GM23338 (cell line): ENCODE data around the gene SGO2. TPM values are rescaled to one million over a fixed set of nuclear protein-coding genes. Genes with fewer than 3 reads are reported as not detected.

Experiments
- ATAC-seq: fragments of 200-7000 bp; cut with Tn5 transposase; 3 replicates; pipeline ENCODE4 v1.9.1; 2020
- DNase-seq: peaks from one replicate; pipeline ENCODE4 v3.0.0-alpha.2; 2015; ENCODE audit warnings: low spot score
- H2AFZ ChIP-seq: fragments of 200-600 bp; sonication (generic); 2 replicates; pipeline ENCODE4 v1.8.0; 2016; ENCODE audit warnings: antibody characterized with exemption, mild to moderate bottlenecking, moderate library complexity
- H3F3A ChIP-seq: fragments of 200-600 bp; sonication (generic); replicated peaks from 2 replicates; pipeline ENCODE4 v1.8.0; 2017; ENCODE audit warnings: antibody characterized with exemption, mixed run types, low read depth
- H3K27ac ChIP-seq: fragments of 200-600 bp; sonication (generic); 2 replicates; pipeline ENCODE4 v1.6.1; 2016; ENCODE audit warnings: low read depth
- H3K27me3 ChIP-seq: fragments of 200-600 bp; sonication (generic); 2 replicates; pipeline ENCODE4 v1.8.0; 2016; ENCODE audit warnings: mild to moderate bottlenecking, mixed run types, moderate library complexity; ENCODE audit not compliant: insufficient read depth
- H3K36me3 ChIP-seq: fragments of 200-600 bp; sonication (generic); 2 replicates; pipeline ENCODE4 v1.8.0; 2016; ENCODE audit warnings: mild to moderate bottlenecking; ENCODE audit not compliant: insufficient read depth
- H3K4me1 ChIP-seq: fragments of 200-600 bp; sonication (generic); 2 replicates; pipeline ENCODE4 v1.8.0; 2016; ENCODE audit warnings: mild to moderate bottlenecking, moderate library complexity; ENCODE audit not compliant: insufficient read depth
- H3K4me2 ChIP-seq: fragments of 200-600 bp; sonication (generic); 2 replicates; pipeline ENCODE4 v1.7.1; 2017; ENCODE audit warnings: mixed run types
- H3K4me3 ChIP-seq: fragments of 200-600 bp; sonication (generic); 2 replicates; pipeline ENCODE4 v1.6.1; 2016; ENCODE audit warnings: mixed run types
- H3K79me2 ChIP-seq: fragments of 200-600 bp; sonication (generic); replicated peaks from 2 replicates; pipeline ENCODE4 v1.8.0; 2017; ENCODE audit warnings: mild to moderate bottlenecking; ENCODE audit not compliant: insufficient read depth
- H3K9me2 ChIP-seq: fragments of 200-600 bp; sonication (generic); 2 replicates; pipeline ENCODE4 v1.8.0; 2017; ENCODE audit not compliant: insufficient read depth
- H4K20me1 ChIP-seq: fragments of 200-600 bp; sonication (generic); replicated peaks from 2 replicates; pipeline ENCODE4 v1.8.0; 2017; ENCODE audit warnings: mild to moderate bottlenecking; ENCODE audit not compliant: insufficient read depth
- H3K27ac Mint-ChIP-seq: 2 replicates; pipeline ENCODE4 v1.8.0; 2020; ENCODE audit warnings: inconsistent platforms, mild to moderate bottlenecking, moderate library complexity, mixed read lengths
- H3K27me3 Mint-ChIP-seq: 3 replicates; pipeline ENCODE4 v1.8.0; 2022; ENCODE audit warnings: low read depth, mild to moderate bottlenecking, moderate library complexity, mixed read lengths, inconsistent platforms; ENCODE audit not compliant: insufficient read depth, poor library complexity
- H3K36me3 Mint-ChIP-seq: 3 replicates; pipeline ENCODE4 v1.8.0; 2021; ENCODE audit warnings: low read depth, mild to moderate bottlenecking, inconsistent platforms, moderate library complexity, mixed read lengths
- H3K4me1 Mint-ChIP-seq: 3 replicates; pipeline ENCODE4 v1.8.0; 2020; ENCODE audit warnings: mild to moderate bottlenecking, inconsistent platforms, mixed read lengths
- H3K4me3 Mint-ChIP-seq: 3 replicates; pipeline ENCODE4 v1.8.0; 2021; ENCODE audit warnings: moderate library complexity, mild to moderate bottlenecking, inconsistent platforms, mixed read lengths
- H3K9me3 Mint-ChIP-seq: 3 replicates; pipeline ENCODE4 v1.8.0; 2020; ENCODE audit warnings: moderate library complexity, mild to moderate bottlenecking, inconsistent platforms, mixed read lengths
- CREB1 ChIP-seq: fragments of 250-450 bp; sonication (Bioruptor Pico); IDR thresholded peaks from 2 replicates; pipeline ENCODE4 v1.5.0; 2020; ENCODE audit warnings: low read depth, mild to moderate bottlenecking, moderate library complexity
- EZH2 ChIP-seq: fragments of 200-600 bp; sonication (generic); IDR thresholded peaks from one replicate; pipeline ENCODE4 v1.8.0; 2017; ENCODE audit warnings: antibody characterized with exemption, mild to moderate bottlenecking, low read depth; ENCODE audit not compliant: unreplicated experiment
- EZH2phosphoT487 ChIP-seq: fragments of 200-600 bp; sonication (generic); IDR thresholded peaks from one replicate; pipeline ENCODE4 v1.8.1; 2018; ENCODE audit warnings: antibody characterized with exemption; ENCODE audit not compliant: unreplicated experiment
- JUNB ChIP-seq: IDR thresholded peaks from one replicate; pipeline ENCODE4 v1.6.1; 2016; ENCODE audit warnings: antibody characterized with exemption; ENCODE audit not compliant: unreplicated experiment
- NANOG ChIP-seq: IDR thresholded peaks from 2 replicates; pipeline ENCODE4 v1.6.1; 2016; ENCODE audit warnings: antibody characterized with exemption, borderline replicate concordance
- POLR2AphosphoS5 ChIP-seq: IDR thresholded peaks from 2 replicates; pipeline ENCODE4 v1.6.1; 2016; ENCODE audit warnings: antibody characterized with exemption, low read depth
- STAT1 ChIP-seq: IDR thresholded peaks from one replicate; pipeline ENCODE4 v1.6.1; 2016; ENCODE audit warnings: antibody characterized with exemption; ENCODE audit not compliant: unreplicated experiment
- ZNF114 ChIP-seq: fragments of 250-450 bp; sonication (Bioruptor Pico); IDR thresholded peaks from 2 replicates; pipeline ENCODE4 v1.5.0; 2020; ENCODE audit warnings: mild to moderate bottlenecking, moderate library complexity
- ZNF331 ChIP-seq: fragments of 250-450 bp; sonication (Bioruptor Pico); IDR thresholded peaks from 2 replicates; pipeline ENCODE4 v1.5.0; 2020; ENCODE audit warnings: low read depth, mild to moderate bottlenecking, moderate library complexity
- ZNF462 ChIP-seq: fragments of 250-450 bp; sonication (Bioruptor Pico); IDR thresholded peaks from 2 replicates; pipeline ENCODE4 v1.5.0; 2020; ENCODE audit warnings: mild to moderate bottlenecking, moderate library complexity
- polyA plus RNA-seq: library from polyadenylated mRNA; unstranded; fragments of >200 nt; fragmentation: Nextera tagmentation; extraction: Ambion mirVana; gene quantifications from 2 replicates; pipeline ENCODE4 v1.2.1, GENCODE V29; 2016
- total RNA-seq: library from RNA; depleted of rRNA; stranded (reverse); fragments of >200 nt; shearing (Covaris generic); gene quantifications from 2 replicates; pipeline ENCODE4 v1.2.3, GENCODE V29; 2014
- TF ChIP-seq, protein P1 (sequence below): IDR thresholded peaks from one replicate; pipeline ENCODE4 v1.6.1; 2018; ENCODE audit warnings: antibody characterized with exemption; ENCODE audit not compliant: unreplicated experiment
- TF ChIP-seq, protein P2 (sequence below), 2 experiments: fragments of 200-600 bp in 1 of 2; sonication (generic) in 1 of 2; conservative IDR thresholded peaks; 2 replicates each; pipeline versions ENCODE4 v1.5.1 to v1.6.1; 2016 to 2017; ENCODE audit warnings: antibody characterized with exemption in 2 of 2, low read depth in 2 of 2, mild to moderate bottlenecking in 2 of 2, moderate library complexity in 1 of 2
- TF ChIP-seq, protein P3 (sequence below): IDR thresholded peaks from 2 replicates; pipeline ENCODE4 v1.6.1; 2016; ENCODE audit warnings: antibody characterized with exemption

The SGO2 gene
- total and polyA plus RNA-seq, 2 experiments from 2014 or later: 32.6 to 47.7 TPM

DNA sequence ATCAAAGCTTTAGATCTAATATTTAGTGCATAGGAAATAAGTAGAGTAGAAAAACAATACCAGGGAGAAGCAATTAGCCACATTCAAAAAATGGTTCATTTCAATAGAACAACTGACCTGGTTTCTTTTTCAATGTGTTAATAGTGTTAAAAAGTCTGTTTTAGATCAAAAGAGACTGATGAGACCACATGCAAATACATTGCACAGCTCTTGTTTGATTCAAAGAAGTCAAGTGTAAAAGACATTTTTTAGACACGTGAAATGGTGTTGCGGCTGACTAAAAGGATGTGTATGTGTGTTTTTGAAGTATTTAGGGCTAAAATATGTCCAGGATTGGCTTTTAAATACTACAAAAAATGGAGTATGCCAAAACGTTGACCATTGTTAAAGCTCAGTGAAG is 58.6 kb downstream of the SGO2 start:
- Histone ChIP-seq H3K79me2 (no peaks in the 10 kb centered on the region), H2AFZ (no peak overlapping the region), H3K4me2 (0 out of 2 replicates have a peak overlapping the region, but pooled peaks have one; percentile 88), H3K27me3 (peaks cover 14% of the 10 kb centered on the region), H3K4me3 (no peak overlapping the region), H3K36me3 (no peaks in the 10 kb centered on the region), H3K27ac (no peak overlapping the region), H3F3A (0 out of 2 replicates have a peak, but pooled peaks cover 7% of the 10 kb centered on the region), H3K4me1 (0 out of 2 replicates have a peak, but pooled peaks cover 7% of the 10 kb centered on the region), H4K20me1 (no peaks in the 10 kb centered on the region), H3K9me2 (no peaks in the 10 kb centered on the region)
- H3K4me1 Mint-ChIP-seq: peaks cover 8% of the 10 kb centered on the region; the same call in 2 of the 3 replicates
- no peak for ATAC-seq
- DNase-seq: no peak
- no peaks in the 10 kb centered on the region for H3K36me3 Mint-ChIP-seq
- TF ChIP-seq CREB1 (CRISPR knock-in tag) (no peak), ZNF462 (CRISPR knock-in tag) (no peak), POLR2AphosphoS5 (no peak), EZH2phosphoT487 (no peak), EZH2 (no peak), ZNF114 (no peak), JUNB (no peak), NANOG (no peak), STAT1 (no peak), ZNF331 (CRISPR knock-in tag) (no peak)
- TF ChIP-seq, protein P1, sequence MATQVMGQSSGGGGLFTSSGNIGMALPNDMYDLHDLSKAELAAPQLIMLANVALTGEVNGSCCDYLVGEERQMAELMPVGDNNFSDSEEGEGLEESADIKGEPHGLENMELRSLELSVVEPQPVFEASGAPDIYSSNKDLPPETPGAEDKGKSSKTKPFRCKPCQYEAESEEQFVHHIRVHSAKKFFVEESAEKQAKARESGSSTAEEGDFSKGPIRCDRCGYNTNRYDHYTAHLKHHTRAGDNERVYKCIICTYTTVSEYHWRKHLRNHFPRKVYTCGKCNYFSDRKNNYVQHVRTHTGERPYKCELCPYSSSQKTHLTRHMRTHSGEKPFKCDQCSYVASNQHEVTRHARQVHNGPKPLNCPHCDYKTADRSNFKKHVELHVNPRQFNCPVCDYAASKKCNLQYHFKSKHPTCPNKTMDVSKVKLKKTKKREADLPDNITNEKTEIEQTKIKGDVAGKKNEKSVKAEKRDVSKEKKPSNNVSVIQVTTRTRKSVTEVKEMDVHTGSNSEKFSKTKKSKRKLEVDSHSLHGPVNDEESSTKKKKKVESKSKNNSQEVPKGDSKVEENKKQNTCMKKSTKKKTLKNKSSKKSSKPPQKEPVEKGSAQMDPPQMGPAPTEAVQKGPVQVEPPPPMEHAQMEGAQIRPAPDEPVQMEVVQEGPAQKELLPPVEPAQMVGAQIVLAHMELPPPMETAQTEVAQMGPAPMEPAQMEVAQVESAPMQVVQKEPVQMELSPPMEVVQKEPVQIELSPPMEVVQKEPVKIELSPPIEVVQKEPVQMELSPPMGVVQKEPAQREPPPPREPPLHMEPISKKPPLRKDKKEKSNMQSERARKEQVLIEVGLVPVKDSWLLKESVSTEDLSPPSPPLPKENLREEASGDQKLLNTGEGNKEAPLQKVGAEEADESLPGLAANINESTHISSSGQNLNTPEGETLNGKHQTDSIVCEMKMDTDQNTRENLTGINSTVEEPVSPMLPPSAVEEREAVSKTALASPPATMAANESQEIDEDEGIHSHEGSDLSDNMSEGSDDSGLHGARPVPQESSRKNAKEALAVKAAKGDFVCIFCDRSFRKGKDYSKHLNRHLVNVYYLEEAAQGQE: no peak
- TF ChIP-seq, protein P2, sequence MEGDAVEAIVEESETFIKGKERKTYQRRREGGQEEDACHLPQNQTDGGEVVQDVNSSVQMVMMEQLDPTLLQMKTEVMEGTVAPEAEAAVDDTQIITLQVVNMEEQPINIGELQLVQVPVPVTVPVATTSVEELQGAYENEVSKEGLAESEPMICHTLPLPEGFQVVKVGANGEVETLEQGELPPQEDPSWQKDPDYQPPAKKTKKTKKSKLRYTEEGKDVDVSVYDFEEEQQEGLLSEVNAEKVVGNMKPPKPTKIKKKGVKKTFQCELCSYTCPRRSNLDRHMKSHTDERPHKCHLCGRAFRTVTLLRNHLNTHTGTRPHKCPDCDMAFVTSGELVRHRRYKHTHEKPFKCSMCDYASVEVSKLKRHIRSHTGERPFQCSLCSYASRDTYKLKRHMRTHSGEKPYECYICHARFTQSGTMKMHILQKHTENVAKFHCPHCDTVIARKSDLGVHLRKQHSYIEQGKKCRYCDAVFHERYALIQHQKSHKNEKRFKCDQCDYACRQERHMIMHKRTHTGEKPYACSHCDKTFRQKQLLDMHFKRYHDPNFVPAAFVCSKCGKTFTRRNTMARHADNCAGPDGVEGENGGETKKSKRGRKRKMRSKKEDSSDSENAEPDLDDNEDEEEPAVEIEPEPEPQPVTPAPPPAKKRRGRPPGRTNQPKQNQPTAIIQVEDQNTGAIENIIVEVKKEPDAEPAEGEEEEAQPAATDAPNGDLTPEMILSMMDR (conservative IDR thresholded peaks at IDR 0.05; ENCODE audit: low read depth in 2 of 2): no peak
- TF ChIP-seq, protein P3, sequence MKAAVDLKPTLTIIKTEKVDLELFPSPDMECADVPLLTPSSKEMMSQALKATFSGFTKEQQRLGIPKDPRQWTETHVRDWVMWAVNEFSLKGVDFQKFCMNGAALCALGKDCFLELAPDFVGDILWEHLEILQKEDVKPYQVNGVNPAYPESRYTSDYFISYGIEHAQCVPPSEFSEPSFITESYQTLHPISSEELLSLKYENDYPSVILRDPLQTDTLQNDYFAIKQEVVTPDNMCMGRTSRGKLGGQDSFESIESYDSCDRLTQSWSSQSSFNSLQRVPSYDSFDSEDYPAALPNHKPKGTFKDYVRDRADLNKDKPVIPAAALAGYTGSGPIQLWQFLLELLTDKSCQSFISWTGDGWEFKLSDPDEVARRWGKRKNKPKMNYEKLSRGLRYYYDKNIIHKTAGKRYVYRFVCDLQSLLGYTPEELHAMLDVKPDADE: no peak
- no peaks in the 10 kb centered on the region for H3K9me3 Mint-ChIP-seq
- peak overlapping the region; percentile 40; the same call in 2 of the 3 replicates for H3K4me3 Mint-ChIP-seq
- peaks cover 14% of the 10 kb centered on the region for H3K27me3 Mint-ChIP-seq
- no peak overlapping the region for H3K27ac Mint-ChIP-seq
